IMR-90 (cell line): ENCODE data around the gene GABBR2. TPM values are rescaled to one million over a fixed set of nuclear protein-coding genes. Genes with fewer than 3 reads are reported as not detected.

Source experiments
- ATAC-seq: fragments of 200-7000 bp; cut with Tn5 transposase; 2 replicates; pipeline ENCODE4 v1.9.1; 2020; ENCODE audit warnings: low read depth, mild to moderate bottlenecking, moderate library complexity
- BruUV-seq: library from RNA; stranded (reverse); fragments of 400-500 nt; replicated peaks from 2 replicates; lab custom pipeline; 2021; lab: Mats Ljungman, UMichigan
- CTCF ChIA-PET: fragments of 300-600 bp; formaldehyde crosslinking; extraction: SDS; loops from one replicate; lab custom pipeline; 2021; ENCODE audit warnings: antibody characterized with exemption; lab: Yijun Ruan, JAX
- POLR2A ChIA-PET: fragments of 300-600 bp; sonication (Branson Sonifier 250); formaldehyde crosslinking; loops from one replicate; lab custom pipeline; 2022; ENCODE audit warnings: antibody characterized with exemption; ENCODE audit not compliant: unreplicated experiment; lab: Charles Lee
- DNase-seq: peaks from one replicate; pipeline ENCODE4 v3.0.0; 2013
- H2AFZ ChIP-seq: replicated peaks from 2 replicates; pipeline ENCODE3; 2013; ENCODE audit warnings: low read length, mild to moderate bottlenecking; ENCODE audit not compliant: poor library complexity
- H2AK5ac ChIP-seq: 2 replicates; pipeline ENCODE4 v1.6.1; 2013; ENCODE audit warnings: low read depth, low read length, inconsistent platforms
- H2AK9ac ChIP-seq: replicated peaks from 2 replicates; pipeline ENCODE3; 2013; ENCODE audit warnings: mild to moderate bottlenecking, low read depth, low read length, moderate library complexity; ENCODE audit not compliant: poor library complexity
- H2BK120ac ChIP-seq: 2 replicates; pipeline ENCODE4 v1.6.1; 2013; ENCODE audit warnings: low read depth, low read length, inconsistent platforms
- H2BK15ac ChIP-seq: 3 replicates; pipeline ENCODE4 v1.6.1; 2013; ENCODE audit warnings: low read depth, low read length, inconsistent platforms
- H2BK20ac ChIP-seq: 2 replicates; pipeline ENCODE4 v1.6.1; 2013; ENCODE audit warnings: low read depth, mild to moderate bottlenecking, inconsistent platforms, low read length, moderate library complexity
- H2BK5ac ChIP-seq: 2 replicates; pipeline ENCODE4 v1.6.1; 2013; ENCODE audit warnings: mild to moderate bottlenecking, low read depth, low read length, inconsistent platforms; ENCODE audit not compliant: poor library complexity, severe bottlenecking
- H3K14ac ChIP-seq: replicated peaks from 2 replicates; pipeline ENCODE4 v1.6.1; 2013; ENCODE audit warnings: low read depth, low read length, inconsistent platforms
- H3K18ac ChIP-seq: 2 replicates; pipeline ENCODE4 v1.6.1; 2013; ENCODE audit warnings: low read depth, low read length, control low read depth
- H3K23ac ChIP-seq: 2 replicates; pipeline ENCODE4 v1.6.1; 2013; ENCODE audit warnings: low read depth, low read length, inconsistent platforms
- H3K27ac ChIP-seq: 2 replicates; pipeline ENCODE4 v1.5.1; 2013; ENCODE audit warnings: mild to moderate bottlenecking, control low read depth, low read length; ENCODE audit not compliant: insufficient read depth
- H3K27me3 ChIP-seq: 2 replicates; pipeline ENCODE4 v1.6.1; 2013; ENCODE audit warnings: low read length; ENCODE audit not compliant: control insufficient read depth, insufficient read depth
- H3K36me3 ChIP-seq: 2 replicates; pipeline ENCODE4 v1.6.1; 2013; ENCODE audit warnings: low read length, mixed read lengths; ENCODE audit not compliant: control insufficient read depth, insufficient read depth
- H3K4ac ChIP-seq: 2 replicates; pipeline ENCODE4 v1.6.1; 2013; ENCODE audit warnings: low read depth, low read length, inconsistent platforms
- H3K4me1 ChIP-seq: 2 replicates; pipeline ENCODE4 v1.6.1; 2013; ENCODE audit warnings: low read length, mixed read lengths; ENCODE audit not compliant: control insufficient read depth, insufficient read depth
- H3K4me2 ChIP-seq: 2 replicates; pipeline ENCODE4 v1.6.1; 2013; ENCODE audit warnings: low read depth, mild to moderate bottlenecking, control low read depth, low read length, moderate library complexity
- H3K4me3 ChIP-seq: 2 replicates; pipeline ENCODE4 v1.5.1; 2013; ENCODE audit warnings: low read depth, mild to moderate bottlenecking, control low read depth, low read length, moderate library complexity; ENCODE audit not compliant: insufficient read depth
- H3K56ac ChIP-seq: 2 replicates; pipeline ENCODE4 v1.6.1; 2013; ENCODE audit warnings: low read length, inconsistent platforms; ENCODE audit not compliant: insufficient read depth; ENCODE audit errors: extremely low read depth
- H3K79me1 ChIP-seq, 2 experiments: 2 replicates each; pipeline ENCODE4 v1.6.1; 2013; ENCODE audit warnings: low read length in 2 of 2, inconsistent platforms in 1 of 2, low read depth in 1 of 2
- H3K9ac ChIP-seq: 2 replicates; pipeline ENCODE4 v1.6.1; 2013; ENCODE audit warnings: low read depth, low read length, control low read depth
- H3K9me1 ChIP-seq: 2 replicates; pipeline ENCODE4 v1.6.1; 2013; ENCODE audit warnings: low read length, inconsistent platforms; ENCODE audit not compliant: insufficient read depth
- H3K9me3 ChIP-seq: 2 replicates; pipeline ENCODE4 v1.6.1; 2013; ENCODE audit warnings: low read length; ENCODE audit not compliant: control insufficient read depth, insufficient read depth
- H4K20me1 ChIP-seq: 2 replicates; pipeline ENCODE4 v1.6.1; 2013; ENCODE audit warnings: low read length, inconsistent platforms; ENCODE audit not compliant: insufficient read depth
- H4K5ac ChIP-seq: 2 replicates; pipeline ENCODE4 v1.6.1; 2013; ENCODE audit warnings: mild to moderate bottlenecking, low read depth, low read length, control low read depth
- H4K8ac ChIP-seq, 2 experiments: 2 replicates each; pipeline ENCODE4 v1.6.1; 2013; ENCODE audit warnings: low read depth in 2 of 2, low read length in 2 of 2, control low read depth in 1 of 2, inconsistent platforms in 1 of 2
- H4K91ac ChIP-seq: 2 replicates; pipeline ENCODE4 v1.6.1; 2013; ENCODE audit warnings: low read depth, low read length, inconsistent platforms; ENCODE audit not compliant: insufficient read depth
- BHLHE40 ChIP-seq: fragments of 150-350 bp; IDR thresholded peaks from 2 replicates; pipeline ENCODE4 v1.6.1; 2016; ENCODE audit warnings: mild to moderate bottlenecking, low read depth, low read length
- CEBPB ChIP-seq: IDR thresholded peaks from 2 replicates; pipeline ENCODE4 v1.6.1; 2012; ENCODE audit warnings: low read depth, low read length, improper control_type of control experiment
- MAFK ChIP-seq: IDR thresholded peaks from 2 replicates; pipeline ENCODE4 v1.6.1; 2012; ENCODE audit warnings: low read depth, low read length, improper control_type of control experiment
- MXI1 ChIP-seq: IDR thresholded peaks from 2 replicates; pipeline ENCODE4 v1.6.1; 2012; ENCODE audit warnings: low read depth, mild to moderate bottlenecking, low read length, moderate library complexity, borderline replicate concordance
- NFE2L2 ChIP-seq: fragments of 150-350 bp; IDR thresholded peaks from 2 replicates; pipeline ENCODE4 v1.6.1; 2016; ENCODE audit warnings: low read depth, mild to moderate bottlenecking, low read length
- RFX5 ChIP-seq: IDR thresholded peaks from 2 replicates; pipeline ENCODE4 v1.8.0; 2012; ENCODE audit warnings: low read depth, mild to moderate bottlenecking, low read length, moderate library complexity
- WGBS, 2 experiments: methylation state at CpG; one replicate each; pipeline versions ENCODE4 v1.1.5 to v1.1.7; 2013; ENCODE audit warnings: missing lambda C conversion rate in 2 of 2; ENCODE audit not compliant: insufficient read length in 1 of 2; ENCODE audit errors: extremely low coverage in 2 of 2; 5-methylcytosine and 5-hydroxymethylcytosine counted together
- dilution Hi-C: fragments of 300-500 bp; cut with HindIII; formaldehyde crosslinking; loops from one replicate; pipeline ENCODE4 v1.14.3; 2018; ENCODE audit warnings: low sequenced_read_pairs; ENCODE audit not compliant: unreplicated experiment
- in situ Hi-C: fragments of 300-500 bp; cut with MboI; formaldehyde crosslinking; loops from 3 replicates; pipeline ENCODE4 v1.14.3; 2019; ENCODE audit warnings: low sequenced_read_pairs, inconsistent platforms, mixed read lengths
- intact Hi-C: fragments of 100-400 bp; cut with micrococcal nuclease; formaldehyde crosslinking; loops from 2 replicates; pipeline ENCODE4 v1.10.0; 2022
- polyA plus RNA-seq, 3 experiments: library from polyadenylated mRNA; depleted of rRNA; stranded (reverse); fragments of >200 nt; gene quantifications; 2 replicates each; pipeline ENCODE4 v1.2.3, GENCODE V29; 2012; ENCODE audit warnings: low replicate concordance in 1 of 3
- total RNA-seq: library from RNA; depleted of rRNA; stranded (reverse); fragments of >200 nt; gene quantifications from 2 replicates; pipeline ENCODE4 v1.2.3, GENCODE V29; 2012
- TF ChIP-seq, protein P1 (sequence below): conservative IDR thresholded peaks from 2 replicates; pipeline ENCODE4 v1.5.1; 2012; ENCODE audit warnings: mild to moderate bottlenecking, low read depth, low read length, improper control_type of control experiment

The GABBR2 gene
- total and polyA plus RNA-seq, 2 of the 4 experiments (the other 2 are of a cell fraction) = 14.2 to 20.3 TPM

DNA sequence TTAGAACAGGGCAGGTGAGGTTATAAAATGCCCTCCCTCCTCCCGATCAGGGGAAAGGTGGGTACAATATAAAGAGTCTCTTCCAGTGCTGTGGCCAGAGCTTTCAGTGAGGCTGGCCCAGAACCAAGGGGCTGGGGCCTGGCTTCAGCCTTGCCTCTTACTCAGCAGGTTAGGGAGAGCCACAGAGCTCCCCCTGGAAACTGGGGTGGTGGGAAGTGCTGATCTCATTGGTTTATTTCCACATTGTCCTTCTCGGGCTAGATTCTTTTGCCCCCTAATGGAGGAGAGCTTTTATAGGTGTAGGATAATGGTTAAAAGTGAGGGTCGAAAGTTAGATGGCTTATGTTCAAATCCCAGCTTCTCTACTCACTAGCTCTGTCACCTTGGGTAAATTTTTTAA lies 266.6 kb downstream of the GABBR2 start:
- Histone ChIP-seq H4K5ac (no peak overlapping the region), H2BK20ac (no peak overlapping the region), H3K23ac (no peak overlapping the region), H2AFZ (no peak overlapping the region), H2BK15ac (no peak overlapping the region), H3K36me3 (no peaks in the 10 kb centered on the region), H3K4me2 (no peak overlapping the region), H2BK5ac (no peak overlapping the region), H3K9ac (no peak overlapping the region), H4K20me1 (no peaks in the 10 kb centered on the region), H3K27ac (no peak overlapping the region), H2AK5ac (no peak overlapping the region), H2BK120ac (no peak overlapping the region), H4K8ac (no peak overlapping the region), H2AK9ac (no peak overlapping the region), H3K56ac (no peak overlapping the region), H3K18ac (no peak overlapping the region), H3K9me1 (no peaks in the 10 kb centered on the region; the same call in 1 of the 2 replicates), H4K91ac (no peak overlapping the region), H3K4ac (no peak overlapping the region), H3K27me3 (peaks cover 1% of the 10 kb centered on the region; the same call in 1 of the 2 replicates), H3K4me3 (no peak overlapping the region), H3K4me1 (peaks cover 2% of the 10 kb centered on the region; the same call in 1 of the 2 replicates), H3K9me3 (no peaks in the 10 kb centered on the region), H3K79me1 (no peaks in the 10 kb centered on the region), H3K14ac (no peak overlapping the region)
- DNase-seq (no peak), ATAC-seq (no peak)
- ChIA-PET POLR2A (no interaction called here), CTCF (no interaction called here)
- dilution Hi-C loops = no loop called here
- WGBS, 2 experiments = no CpG with 5 or more reads among the region's 3 CpGs
- in situ Hi-C loops = no loop called here
- TF ChIP-seq BHLHE40 (no peak), CEBPB (no peak), RFX5 (no peak), MAFK (no peak), NFE2L2 (no peak), MXI1 (no peak)
- TF ChIP-seq, protein P1, sequence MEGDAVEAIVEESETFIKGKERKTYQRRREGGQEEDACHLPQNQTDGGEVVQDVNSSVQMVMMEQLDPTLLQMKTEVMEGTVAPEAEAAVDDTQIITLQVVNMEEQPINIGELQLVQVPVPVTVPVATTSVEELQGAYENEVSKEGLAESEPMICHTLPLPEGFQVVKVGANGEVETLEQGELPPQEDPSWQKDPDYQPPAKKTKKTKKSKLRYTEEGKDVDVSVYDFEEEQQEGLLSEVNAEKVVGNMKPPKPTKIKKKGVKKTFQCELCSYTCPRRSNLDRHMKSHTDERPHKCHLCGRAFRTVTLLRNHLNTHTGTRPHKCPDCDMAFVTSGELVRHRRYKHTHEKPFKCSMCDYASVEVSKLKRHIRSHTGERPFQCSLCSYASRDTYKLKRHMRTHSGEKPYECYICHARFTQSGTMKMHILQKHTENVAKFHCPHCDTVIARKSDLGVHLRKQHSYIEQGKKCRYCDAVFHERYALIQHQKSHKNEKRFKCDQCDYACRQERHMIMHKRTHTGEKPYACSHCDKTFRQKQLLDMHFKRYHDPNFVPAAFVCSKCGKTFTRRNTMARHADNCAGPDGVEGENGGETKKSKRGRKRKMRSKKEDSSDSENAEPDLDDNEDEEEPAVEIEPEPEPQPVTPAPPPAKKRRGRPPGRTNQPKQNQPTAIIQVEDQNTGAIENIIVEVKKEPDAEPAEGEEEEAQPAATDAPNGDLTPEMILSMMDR = no peak
- intact Hi-C loops = no loop called here
- BruUV-seq = no TSS peak
